SH-SY5Y (cell line): ENCODE results near the gene ZNF521.

Experiments
- GATA2 ChIP-seq: IDR thresholded peaks from 2 replicates; pipeline ENCODE4 v1.6.1; 2011; ENCODE audit warnings: mild to moderate bottlenecking, low read depth, low read length
- GATA3 ChIP-seq: IDR thresholded peaks from 2 replicates; pipeline ENCODE4 v1.6.1; 2011; ENCODE audit warnings: low read depth, mild to moderate bottlenecking, low read length, moderate library complexity

Gene ZNF521

GRCh38 chr18:25256439-25256838, 95.5 kb downstream of the ZNF521 start:
- TF ChIP-seq GATA3 = no peak

DNA sequence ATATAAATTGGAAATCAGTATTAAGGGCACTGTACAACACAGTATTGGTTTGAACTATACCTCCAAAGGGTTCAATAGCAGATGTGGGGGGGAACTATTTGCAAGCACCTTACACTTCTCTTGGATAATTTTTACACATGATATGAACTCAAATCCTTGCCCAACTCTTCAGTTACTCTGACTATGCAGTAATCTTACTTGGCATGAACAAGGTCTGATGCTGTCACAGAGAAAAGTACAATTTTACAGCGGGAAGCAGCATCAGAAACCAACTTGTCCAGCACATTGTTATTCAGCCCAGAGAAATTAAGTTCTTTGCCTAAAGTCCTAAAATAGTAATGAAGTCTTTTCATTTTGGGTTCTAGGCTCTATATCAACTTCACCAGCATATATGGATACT, 98.2 kb downstream of the ZNF521 start:
- TF ChIP-seq GATA3 (no peak), GATA2 (no peak)

DNA sequence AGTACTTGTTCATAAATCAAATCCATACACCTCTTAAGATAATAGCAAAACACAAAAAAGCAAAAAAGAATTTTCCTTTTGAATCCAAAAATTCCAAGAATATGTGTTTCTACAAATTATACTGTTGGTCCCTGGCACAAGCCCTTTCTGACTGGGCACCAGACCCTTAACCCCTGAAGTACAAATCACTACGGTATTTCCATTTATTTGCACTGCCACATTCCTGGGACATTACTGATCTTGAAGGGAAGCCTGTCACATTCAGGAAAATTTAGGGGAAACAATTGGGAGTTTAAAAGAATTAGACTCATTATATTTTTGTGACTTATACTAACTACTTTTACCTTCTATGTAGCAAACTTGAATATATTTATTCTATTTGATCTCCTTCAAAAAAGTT, 98.8 kb downstream of the ZNF521 start:
- TF ChIP-seq GATA2 (no peak), GATA3 (no peak)

GRCh38 chr18:25251068-25251467, 100.9 kb downstream of the ZNF521 start:
- no peak for TF ChIP-seq GATA3
- no peak for TF ChIP-seq GATA2

DNA sequence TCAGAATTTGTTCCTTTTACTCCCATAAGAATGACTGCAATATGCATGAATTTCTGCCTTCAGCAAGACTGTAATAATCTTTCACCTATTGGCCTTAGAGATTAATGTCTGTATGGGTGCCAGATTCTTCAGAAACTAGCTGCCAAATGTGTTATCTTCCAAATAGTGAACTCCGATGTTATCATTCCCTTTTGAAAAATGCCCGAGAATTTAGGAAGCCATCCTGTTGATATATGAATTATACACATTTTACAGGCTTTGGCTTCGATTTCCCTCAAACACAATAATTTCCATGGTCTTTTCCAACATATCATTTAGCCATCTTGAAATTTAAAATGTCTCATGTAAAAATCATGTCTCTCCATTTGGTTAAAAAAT, 101.5 kb downstream of the ZNF521 start:
- TF ChIP-seq GATA2 = no peak
- TF ChIP-seq GATA3 = peak; percentile 70; the same call in 1 of the 2 replicates

GRCh38 chr18:25248755-25249154, 103.2 kb downstream of the ZNF521 start:
- no peak for TF ChIP-seq GATA2
- TF ChIP-seq GATA3 = no peak

DNA sequence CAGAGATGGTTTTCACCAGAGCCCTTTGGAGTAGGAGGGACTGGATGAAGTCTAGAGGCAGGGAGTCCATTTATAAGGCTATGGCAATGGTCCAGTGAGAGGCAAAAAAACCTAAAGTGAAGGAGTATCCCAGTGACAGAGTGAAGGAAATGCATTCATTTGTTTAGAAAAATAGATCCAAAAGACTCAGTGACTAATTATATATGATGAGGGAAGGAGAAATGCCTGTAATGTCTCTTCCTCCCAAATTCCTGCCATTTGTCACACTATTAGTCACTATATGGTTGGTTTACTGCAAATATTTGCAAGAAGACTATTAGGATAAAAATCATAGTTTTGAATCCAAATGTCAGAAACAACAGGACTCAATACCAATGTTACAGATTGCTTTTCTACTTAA, 104.2 kb downstream of the ZNF521 start:
- TF ChIP-seq GATA2 (no peak), GATA3 (no peak)

- TF ChIP-seq GATA3 (no peak), GATA2 (no peak)
Observed at GRCh38 chr18:25244924-25245698, 106.9 kb downstream of the ZNF521 start.

- TF ChIP-seq GATA2 = no peak
- no peak for TF ChIP-seq GATA3
Observed at GRCh38 chr18:25244170-25244569, 107.8 kb downstream of the ZNF521 start.

DNA sequence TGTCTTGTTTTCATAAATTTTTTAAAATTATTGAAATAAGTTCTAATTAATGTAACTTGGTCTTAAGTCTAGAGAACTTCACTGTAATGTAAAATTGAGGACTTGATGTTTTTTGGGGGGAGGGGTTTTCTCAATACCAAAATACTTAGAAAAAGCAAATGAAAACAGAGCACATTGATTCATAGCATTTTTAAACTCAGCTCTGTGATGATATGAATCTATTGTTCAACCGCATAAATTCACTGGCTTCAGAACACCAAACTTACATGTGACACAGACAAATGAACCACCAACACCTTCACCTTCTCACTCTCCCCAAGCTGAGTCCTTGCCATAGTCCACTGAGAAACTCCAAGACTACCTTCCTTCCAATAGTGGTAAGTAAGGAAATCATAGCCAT, 108.2 kb downstream of the ZNF521 start:
- no peak for TF ChIP-seq GATA2
- TF ChIP-seq GATA3 = no peak

GRCh38 chr18:25243257-25243656, 108.7 kb downstream of the ZNF521 start:
- no peak for TF ChIP-seq GATA3
- TF ChIP-seq GATA2 = no peak

GRCh38 chr18:25240420-25240770, 111.6 kb downstream of the ZNF521 start:
- no peak for TF ChIP-seq GATA3
- no peak for TF ChIP-seq GATA2

GRCh38 chr18:25239581-25240419, 112.2 kb downstream of the ZNF521 start:
- TF ChIP-seq GATA3 (no peak), GATA2 (peak; percentile 11; the same call in 1 of the 2 replicates)

DNA sequence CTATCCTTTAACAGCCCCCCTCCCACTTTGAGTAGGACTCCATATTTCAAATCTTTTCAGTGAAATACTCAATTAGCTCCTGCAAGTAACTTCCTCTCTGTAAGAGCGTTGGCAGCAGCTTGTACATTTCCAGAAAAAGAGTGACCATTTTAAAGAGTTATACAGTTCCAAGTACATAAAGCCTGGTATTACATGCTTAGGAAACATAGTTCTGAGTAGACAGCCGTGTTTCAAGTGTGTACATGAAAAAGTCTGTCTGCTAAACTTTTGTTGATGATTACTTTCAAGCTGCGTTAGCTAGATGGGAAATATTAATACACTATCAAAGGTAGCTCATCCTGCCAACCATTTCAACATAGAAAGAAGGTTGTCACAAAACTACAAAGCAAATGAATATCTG, 112.8 kb downstream of the ZNF521 start:
- TF ChIP-seq GATA2 (no peak), GATA3 (no peak)
